Keratinocyte (primary cell): ENCODE results near the gene DUSP10. TPM values are rescaled to one million over a fixed set of nuclear protein-coding genes. Genes with fewer than 3 reads are reported as not detected.

Source experiments
- DNase-seq: peaks from one replicate; pipeline ENCODE4 v3.0.0-alpha.2; 2011; ENCODE audit warnings: low read depth, missing footprints, low spot score
- FAIRE-seq: peaks from 2 replicates; lab custom pipeline; 2011; peaks lifted over from hg19 to GRCh38; lab: Jason Lieb, UNC
- H2AFZ ChIP-seq: 2 replicates; pipeline ENCODE4 v1.6.0; 2012; ENCODE audit warnings: low read length, control low read depth, inconsistent platforms; ENCODE audit not compliant: control insufficient read depth
- H3K27ac ChIP-seq: 2 replicates; pipeline ENCODE4 v1.5.1; 2011; ENCODE audit warnings: low read length; ENCODE audit not compliant: control insufficient read depth, insufficient read depth
- H3K27me3 ChIP-seq: 3 replicates; pipeline ENCODE4 v1.6.0; 2011; ENCODE audit warnings: low read length; ENCODE audit not compliant: control insufficient read depth, insufficient read depth; ENCODE audit errors: extremely low read depth
- H3K36me3 ChIP-seq, 2 experiments: 2 replicates in 1 of 2; 3 replicates in 1 of 2; pipeline ENCODE4 v1.5.1; 2011; ENCODE audit warnings: low read length in 2 of 2, mild to moderate bottlenecking in 1 of 2; ENCODE audit not compliant: control insufficient read depth in 2 of 2, insufficient read depth in 2 of 2; ENCODE audit errors: extremely low read depth in 1 of 2
- H3K4me1 ChIP-seq: 3 replicates; pipeline ENCODE4 v1.5.1; 2011; ENCODE audit warnings: low read length; ENCODE audit not compliant: control insufficient read depth, insufficient read depth; ENCODE audit errors: extremely low read depth
- H3K4me2 ChIP-seq: 3 replicates; pipeline ENCODE4 v1.6.0; 2011; ENCODE audit warnings: low read depth, low read length; ENCODE audit not compliant: control insufficient read depth, insufficient read depth; ENCODE audit errors: extremely low read depth
- H3K4me3 ChIP-seq, 3 experiments: fragments of 200-600 bp in 1 of 3; sonication (generic) in 1 of 3; 2 replicates in 2 of 3; 3 replicates in 1 of 3; pipeline ENCODE4 v1.5.1; 2011 to 2016; ENCODE audit warnings: low read length in 3 of 3, mild to moderate bottlenecking in 3 of 3, control low read depth in 2 of 3, inconsistent platforms in 1 of 3, low read depth in 1 of 3, mixed read lengths in 1 of 3, mixed run types in 1 of 3, moderate library complexity in 1 of 3; ENCODE audit not compliant: control insufficient read depth in 2 of 3, insufficient read depth in 2 of 3; ENCODE audit errors: extremely low read depth in 1 of 3
- H3K79me2 ChIP-seq: 2 replicates; pipeline ENCODE4 v1.6.0; 2012; ENCODE audit warnings: low read length; ENCODE audit not compliant: control insufficient read depth, insufficient read depth
- H3K9ac ChIP-seq: 3 replicates; pipeline ENCODE4 v1.6.0; 2011; ENCODE audit warnings: low read length; ENCODE audit not compliant: control insufficient read depth, insufficient read depth; ENCODE audit errors: extremely low read depth
- H3K9me1 ChIP-seq: 3 replicates; pipeline ENCODE4 v1.6.0; 2011; ENCODE audit warnings: low read length; ENCODE audit not compliant: control insufficient read depth, insufficient read depth; ENCODE audit errors: extremely low read depth
- H3K9me3 ChIP-seq: 2 replicates; pipeline ENCODE4 v1.5.1; 2012; ENCODE audit warnings: low read depth, low read length; ENCODE audit not compliant: control insufficient read depth
- H4K20me1 ChIP-seq: 3 replicates; pipeline ENCODE4 v1.6.0; 2011; ENCODE audit warnings: low read length; ENCODE audit not compliant: control insufficient read depth, insufficient read depth; ENCODE audit errors: extremely low read depth
- dilution Hi-C: fragments of 300-500 bp; cut with MboI; formaldehyde crosslinking; loops from one replicate; pipeline ENCODE4 v1.7.0; 2020; ENCODE audit warnings: low sequenced_read_pairs; ENCODE audit not compliant: extremely low pct_ligation_motif_present
- polyA plus RNA-seq, 5 experiments: library from polyadenylated mRNA; depleted of rRNA in 3 of 5; stranded (reverse) in 3 of 5; stranded (forward) in 1 of 5; unstranded in 1 of 5; fragments of >200 nt; gene quantifications; 1 replicate in 1 of 5; 2 replicates in 3 of 5; 3 replicates in 1 of 5; pipeline versions ENCODE4 v1.2.1 to v1.2.3, GENCODE V29; 2011 to 2012; ENCODE audit warnings: missing spikeins in 2 of 5, low read depth in 1 of 5, low replicate concordance in 1 of 5
- TF ChIP-seq, protein P1 (sequence below), 3 experiments: IDR thresholded peaks in 1 of 3; conservative IDR thresholded peaks in 1 of 3; optimal IDR thresholded peaks in 1 of 3; 2 replicates in 2 of 3; 3 replicates in 1 of 3; pipeline versions ENCODE3 to v1.5.1; 2011; ENCODE audit warnings: low read length in 3 of 3, mild to moderate bottlenecking in 3 of 3, moderate library complexity in 2 of 3, control low read depth in 1 of 3, inconsistent platforms in 1 of 3; ENCODE audit not compliant: insufficient read depth in 2 of 3; ENCODE audit errors: extremely low read depth in 1 of 3

DUSP10 gene
- polyA plus RNA-seq, 1 donor (not counting 4 experiments of a cell fraction or from before 2014, with no cell fraction given) = 15.1 TPM

DNA sequence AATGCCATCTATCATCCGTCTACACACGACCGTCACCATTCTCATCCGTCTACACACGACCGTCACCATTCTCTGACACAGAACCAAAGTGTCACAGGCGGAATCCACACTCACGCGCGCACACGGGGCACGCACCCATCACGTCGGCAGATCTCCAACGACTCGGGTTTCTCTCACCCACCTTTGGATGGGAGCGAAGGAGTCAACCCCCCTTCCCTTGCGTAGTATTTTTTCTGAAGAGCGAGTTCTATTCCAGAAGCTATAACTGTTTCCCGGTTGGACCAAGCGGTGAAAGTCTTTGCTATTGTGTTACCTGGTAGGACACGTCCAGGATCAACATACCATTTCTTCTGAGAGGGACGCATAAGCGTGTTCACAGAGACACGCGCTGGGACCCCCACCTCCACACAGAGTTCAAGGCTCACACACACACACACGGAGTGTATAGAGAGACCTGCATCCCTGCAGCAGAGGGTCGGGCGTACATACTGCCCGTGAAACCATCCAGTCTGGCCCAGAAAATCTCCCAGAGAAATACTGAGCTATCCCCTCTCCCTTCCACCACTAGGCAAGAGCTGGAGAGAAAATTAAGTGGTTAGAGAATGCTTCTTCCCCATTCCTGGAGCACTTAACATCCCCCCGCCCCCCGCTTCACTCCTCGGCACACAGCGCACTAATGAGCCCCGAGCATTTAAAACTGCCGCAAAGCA lies 741 bp downstream of the DUSP10 start:
- DNase-seq = no peak
- Histone ChIP-seq H3K4me2 (peak overlapping the region; percentile 98), H3K9me3 (no peaks in the 10 kb centered on the region), H3K79me2 (peaks cover 48% of the 10 kb centered on the region), H3K4me1 (peaks cover 15% of the 10 kb centered on the region), H2AFZ (peak overlapping the region; percentile 94), H3K27ac (peak overlapping the region; percentile 94), H3K9me1 (peaks cover 2% of the 10 kb centered on the region), H3K36me3 (peaks cover 8 to 15% of the 10 kb centered on the region in 2 experiments), H4K20me1 (no peaks in the 10 kb centered on the region), H3K4me3 (peak overlapping the region; percentile 79 to 99 (median 98)), H3K27me3 (no peaks in the 10 kb centered on the region), H3K9ac (peak overlapping the region; percentile 98)
- TF ChIP-seq, protein P1, sequence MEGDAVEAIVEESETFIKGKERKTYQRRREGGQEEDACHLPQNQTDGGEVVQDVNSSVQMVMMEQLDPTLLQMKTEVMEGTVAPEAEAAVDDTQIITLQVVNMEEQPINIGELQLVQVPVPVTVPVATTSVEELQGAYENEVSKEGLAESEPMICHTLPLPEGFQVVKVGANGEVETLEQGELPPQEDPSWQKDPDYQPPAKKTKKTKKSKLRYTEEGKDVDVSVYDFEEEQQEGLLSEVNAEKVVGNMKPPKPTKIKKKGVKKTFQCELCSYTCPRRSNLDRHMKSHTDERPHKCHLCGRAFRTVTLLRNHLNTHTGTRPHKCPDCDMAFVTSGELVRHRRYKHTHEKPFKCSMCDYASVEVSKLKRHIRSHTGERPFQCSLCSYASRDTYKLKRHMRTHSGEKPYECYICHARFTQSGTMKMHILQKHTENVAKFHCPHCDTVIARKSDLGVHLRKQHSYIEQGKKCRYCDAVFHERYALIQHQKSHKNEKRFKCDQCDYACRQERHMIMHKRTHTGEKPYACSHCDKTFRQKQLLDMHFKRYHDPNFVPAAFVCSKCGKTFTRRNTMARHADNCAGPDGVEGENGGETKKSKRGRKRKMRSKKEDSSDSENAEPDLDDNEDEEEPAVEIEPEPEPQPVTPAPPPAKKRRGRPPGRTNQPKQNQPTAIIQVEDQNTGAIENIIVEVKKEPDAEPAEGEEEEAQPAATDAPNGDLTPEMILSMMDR (optimal IDR thresholded peaks at IDR 0.05 in 1 of 3, IDR thresholded peaks at IDR 0.05 in 1 of 3, conservative IDR thresholded peaks at IDR 0.05 in 1 of 3; ENCODE audit: extremely low read depth in 1 of 3, insufficient read depth in 2 of 3, low read length in 3 of 3) = no peak
- no peak for FAIRE-seq
- dilution Hi-C loops = no loop called here

DNA sequence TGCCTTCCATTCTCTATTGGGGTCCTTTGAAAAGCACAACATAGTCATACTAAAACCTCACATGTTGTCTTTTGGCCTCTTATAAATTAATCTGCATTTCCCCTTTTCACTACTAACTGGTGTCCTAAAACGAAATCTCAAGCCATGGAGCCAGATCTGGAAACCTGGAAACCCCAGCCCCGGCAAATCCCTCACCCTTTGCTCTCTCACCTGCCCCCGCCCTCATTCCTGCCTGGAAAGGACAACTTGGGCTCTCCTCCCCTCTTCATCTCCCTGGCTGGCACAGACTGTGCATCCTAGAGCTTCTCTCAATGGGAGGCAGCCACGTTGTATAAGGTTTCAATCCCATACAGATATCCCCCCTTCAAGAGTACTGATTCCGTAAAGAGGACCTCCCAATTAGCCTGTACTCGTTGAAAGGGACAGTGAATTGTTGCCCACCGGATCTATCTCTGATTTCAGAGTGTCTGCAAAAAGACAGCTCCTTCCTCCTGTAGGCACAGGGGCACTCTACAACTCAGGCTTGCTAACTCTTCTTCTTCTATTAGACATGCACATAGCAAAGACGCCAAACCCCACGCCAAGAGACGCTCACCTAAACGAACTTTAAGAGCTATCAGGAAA lies 1.4 kb downstream of the DUSP10 start:
- FAIRE-seq = no peak
- H3K79me2 ChIP-seq = peaks cover 50% of the 10 kb centered on the region

More for the DNA sequence above, 1.4 kb downstream of the DUSP10 start:
- Histone ChIP-seq H3K36me3 (peaks cover 8 to 15% of the 10 kb centered on the region in 2 experiments), H3K4me3 (peak overlapping the region; percentile 79 to 99 (median 98)), H4K20me1 (no peaks in the 10 kb centered on the region), H3K4me2 (peak overlapping the region; percentile 98), H3K27me3 (no peaks in the 10 kb centered on the region), H3K27ac (peak overlapping the region; percentile 94), H3K9me1 (peaks cover 2% of the 10 kb centered on the region), H3K9me3 (no peaks in the 10 kb centered on the region), H3K4me1 (peaks cover 15% of the 10 kb centered on the region), H2AFZ (peak overlapping the region; percentile 94), H3K9ac (peak overlapping the region; percentile 98)
- dilution Hi-C loops = no loop called here
- no peak for DNase-seq
- TF ChIP-seq, protein P1 (optimal IDR thresholded peaks at IDR 0.05 in 1 of 3, IDR thresholded peaks at IDR 0.05 in 1 of 3, conservative IDR thresholded peaks at IDR 0.05 in 1 of 3; ENCODE audit: extremely low read depth in 1 of 3, insufficient read depth in 2 of 3, low read length in 3 of 3) = no peak
